ENCODE results near the gene TAF1L.

The TAF1L gene

GRCh38 chr9:32596096-32596865, 39.2 kb downstream of the TAF1L start:
- in situ Hi-C loops (cut with HindIII; ENCODE audit: low sequenced_read_pairs) = no loop called here

GRCh38 chr9:32590898-32591297, 44.6 kb downstream of the TAF1L start:
- in situ Hi-C loops (cut with HindIII; ENCODE audit: low sequenced_read_pairs) = no loop called here

GRCh38 chr9:32590476-32590875, 45.0 kb downstream of the TAF1L start:
- in situ Hi-C loops (cut with HindIII; ENCODE audit: low sequenced_read_pairs) = no loop called here

- in situ Hi-C loops (cut with HindIII; ENCODE audit: low sequenced_read_pairs) = no loop called here
Measured at GRCh38 chr9:32589083-32589723, 46.3 kb downstream of the TAF1L start.

- in situ Hi-C loops (cut with HindIII; ENCODE audit: low sequenced_read_pairs) = no loop called here
Measured at GRCh38 chr9:32587901-32588300, 47.6 kb downstream of the TAF1L start.

GRCh38 chr9:32584784-32585183, 50.7 kb downstream of the TAF1L start:
- in situ Hi-C loops (cut with HindIII; ENCODE audit: low sequenced_read_pairs) = no loop called here

GRCh38 chr9:32581512-32582143, 53.8 kb downstream of the TAF1L start:
- in situ Hi-C loops (cut with HindIII; ENCODE audit: low sequenced_read_pairs) = no loop called here

GRCh38 chr9:32580631-32581300, 54.7 kb downstream of the TAF1L start:
- in situ Hi-C loops (cut with HindIII; ENCODE audit: low sequenced_read_pairs) = no loop called here

GRCh38 chr9:32579706-32580331, 55.6 kb downstream of the TAF1L start:
- in situ Hi-C loops (cut with HindIII; ENCODE audit: low sequenced_read_pairs) = loop anchor here (10.0 kb wide), 1 partner anchor 245 kb away; no protein-coding TSS in a partner anchor
